GM18499 (cell line): ENCODE results near the gene HSP90AB1.

Experiments
- ATAC-seq: cut with Tn5 transposase; IDR thresholded peaks from one replicate; pipeline ENCODE4 v1.9.1; 2021; ENCODE audit warnings: moderate number of reproducible peaks; ENCODE audit not compliant: insufficient read depth, unreplicated experiment

The HSP90AB1 gene

DNA sequence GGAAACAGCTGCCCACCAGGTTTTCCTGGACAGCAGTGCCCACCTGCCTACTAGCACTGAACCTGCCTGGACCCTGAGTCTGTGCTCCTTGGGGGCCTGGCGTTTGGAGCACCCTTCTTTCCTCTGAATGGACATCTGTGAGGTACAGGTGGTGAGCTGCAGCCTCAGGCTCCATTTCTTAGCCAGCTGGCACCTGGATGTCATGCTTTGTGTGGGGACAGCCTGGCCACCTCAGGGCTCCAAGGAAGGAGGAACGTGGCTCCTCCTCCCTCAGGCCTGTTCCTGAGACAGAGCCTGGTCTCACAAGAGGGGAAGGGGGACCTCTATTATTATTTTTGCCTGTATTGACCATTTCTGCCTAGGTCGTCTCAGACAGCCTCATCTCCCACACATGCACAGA, 31.4 kb downstream of the HSP90AB1 start:
- no peak for ATAC-seq

DNA sequence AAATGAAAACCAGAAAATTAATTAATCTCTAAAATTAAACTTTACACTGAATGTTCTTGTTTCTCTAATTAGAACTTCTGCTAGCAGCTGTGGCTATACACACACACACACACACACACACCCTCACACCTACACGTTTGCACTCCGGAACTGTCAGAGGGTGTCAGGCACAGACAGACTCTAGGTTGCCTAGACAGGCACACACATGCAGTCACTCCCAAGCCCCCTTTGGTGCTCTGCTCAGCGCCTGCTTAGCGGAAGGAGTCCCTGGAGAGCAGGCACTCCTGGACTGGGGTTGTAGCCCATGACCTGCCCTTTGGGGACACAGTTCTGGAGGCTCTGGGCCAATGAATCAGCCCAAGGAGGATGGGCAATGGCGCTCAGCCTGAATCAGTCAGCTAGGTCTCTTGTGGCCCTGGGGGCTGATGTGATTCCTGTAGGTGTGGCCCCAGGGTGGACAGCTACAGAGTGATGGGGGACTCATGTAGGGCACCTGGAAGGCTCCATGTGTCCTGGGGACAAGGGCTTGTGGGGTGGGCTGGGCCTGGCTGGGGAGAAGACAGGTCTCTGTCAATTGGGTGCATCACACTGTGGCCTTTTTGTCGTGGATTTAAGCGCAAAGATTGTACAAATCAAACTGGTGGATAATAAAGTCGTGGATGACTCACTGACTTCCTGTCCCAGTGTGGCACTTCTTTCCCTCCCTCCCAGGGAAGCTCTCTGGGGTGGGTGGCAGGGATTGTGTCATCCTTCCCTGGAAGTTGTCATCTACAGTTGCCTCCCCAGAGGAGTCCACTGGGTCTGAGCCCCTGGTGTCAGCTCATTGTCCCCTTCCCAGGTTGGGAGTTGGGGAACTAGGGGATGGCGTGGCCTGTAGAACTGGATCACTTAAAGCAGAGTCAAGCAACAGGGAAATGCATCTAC, 32.1 kb downstream of the HSP90AB1 start:
- no peak for ATAC-seq

DNA sequence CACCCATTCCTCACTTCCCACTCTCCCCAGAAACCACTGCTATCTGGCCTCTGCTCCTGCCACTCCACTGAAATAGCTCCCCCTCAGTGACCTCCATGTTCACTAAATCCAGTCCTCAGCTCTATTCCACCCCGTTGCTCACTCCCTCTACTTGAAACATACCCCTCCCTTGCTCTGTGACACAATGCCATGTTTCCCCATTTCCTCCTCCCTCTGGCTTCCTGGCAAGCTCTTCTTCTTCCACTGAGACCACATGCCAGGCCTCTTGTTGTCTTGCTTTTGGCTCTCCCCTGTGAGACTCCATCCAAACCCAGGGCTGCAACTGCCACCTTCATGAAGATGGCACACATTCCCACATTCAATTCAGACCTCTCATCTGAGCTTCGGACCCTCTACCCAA, 37.2 kb downstream of the HSP90AB1 start:
- ATAC-seq: no peak

DNA sequence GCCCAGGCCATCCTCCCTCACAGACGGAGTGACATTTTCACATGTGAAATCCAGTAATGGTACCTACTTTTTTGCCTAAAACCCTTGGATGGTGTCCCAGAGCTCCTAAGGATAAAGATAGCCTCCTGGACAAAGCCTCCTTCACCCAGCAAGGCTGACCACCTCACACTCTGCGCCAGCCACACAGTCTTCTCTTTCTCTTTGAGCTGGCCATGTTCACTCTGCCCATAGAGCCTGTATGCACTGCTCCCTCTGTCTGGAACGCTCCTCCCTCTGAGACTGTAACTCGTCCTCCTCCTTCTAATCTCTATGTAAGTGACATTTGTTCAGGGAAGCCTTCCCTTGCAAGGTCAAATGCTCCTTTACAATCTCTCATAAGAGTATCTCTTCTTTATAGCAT, 38.0 kb downstream of the HSP90AB1 start:
- no peak for ATAC-seq

- no peak for ATAC-seq
These were observed 38.8 kb downstream of the HSP90AB1 start for GRCh38 chr6:44285552-44286284.

DNA sequence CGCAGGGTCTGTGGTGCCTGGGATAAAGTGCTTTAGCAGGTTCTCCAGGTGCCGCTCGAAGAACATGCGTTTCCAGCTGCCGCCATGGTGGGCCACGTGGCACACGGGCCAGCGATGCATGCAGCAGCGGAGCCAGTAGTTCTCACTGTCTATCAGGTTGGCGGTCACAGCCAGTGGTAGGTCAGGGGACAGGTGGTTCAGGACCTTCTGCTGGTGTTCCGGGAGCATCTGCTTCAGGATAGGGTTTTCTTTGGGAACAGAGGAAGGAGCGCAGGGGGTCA, 39.3 kb downstream of the HSP90AB1 start:
- no peak for ATAC-seq

GRCh38 chr6:44286747-44287146, 39.8 kb downstream of the HSP90AB1 start:
- ATAC-seq: no peak

GRCh38 chr6:44289726-44290260, 42.9 kb downstream of the HSP90AB1 start:
- ATAC-seq: no peak

GRCh38 chr6:44291841-44292240, 44.9 kb downstream of the HSP90AB1 start:
- ATAC-seq: no peak

- ATAC-seq: no peak
These were observed 45.9 kb downstream of the HSP90AB1 start for GRCh38 chr6:44292661-44293365.

GRCh38 chr6:44294832-44295791, 48.2 kb downstream of the HSP90AB1 start:
- ATAC-seq: no peak

DNA sequence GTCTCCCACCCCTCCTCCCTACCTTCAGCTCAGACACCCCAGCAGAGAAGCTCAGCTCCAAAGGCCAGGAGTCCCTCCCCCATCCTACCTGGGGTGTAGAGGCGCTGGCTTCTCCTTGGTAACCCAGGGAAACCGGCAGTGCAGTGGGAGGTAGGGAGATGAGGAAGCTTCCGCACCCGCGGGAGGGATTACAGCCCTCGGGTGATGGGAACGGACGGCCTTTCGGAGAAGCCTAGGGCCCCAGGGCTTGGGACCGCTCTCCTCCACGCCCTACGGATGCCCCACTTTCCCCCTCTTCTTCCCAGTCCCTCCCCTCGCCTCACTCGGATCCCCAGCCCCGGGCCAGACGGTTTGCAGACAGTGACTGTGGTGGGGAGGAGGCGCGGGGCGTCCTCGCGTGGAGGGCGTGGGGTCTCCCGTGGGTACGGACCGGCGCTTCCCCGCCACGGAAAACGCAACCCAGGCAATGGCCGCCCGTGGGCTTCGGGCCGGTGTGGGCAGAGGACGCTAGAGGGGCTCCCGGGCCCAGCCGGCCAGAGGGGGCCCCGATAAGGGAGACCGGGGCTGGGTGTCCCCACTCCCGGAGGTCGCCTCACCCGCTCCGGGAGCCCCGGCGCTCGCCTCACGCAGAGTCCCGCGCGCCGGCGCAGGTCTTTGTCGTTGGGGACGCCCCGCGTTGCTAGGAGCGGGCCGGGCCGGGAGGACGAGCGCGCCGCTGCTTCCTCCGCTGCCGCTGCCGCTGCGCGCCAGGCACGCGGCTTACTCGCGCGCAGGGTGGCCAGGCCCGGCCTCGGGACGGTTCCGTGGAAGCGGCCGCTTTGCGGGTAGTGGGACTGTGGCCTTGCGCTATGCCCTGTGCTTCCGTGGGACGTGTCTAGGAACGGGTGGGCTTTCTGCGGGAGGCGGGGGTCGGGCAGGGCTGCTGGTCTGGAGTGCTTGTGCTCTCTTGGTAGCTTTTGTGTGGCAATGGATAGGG, 50.5 kb downstream of the HSP90AB1 start:
- ATAC-seq: no peak

- no peak for ATAC-seq
These were observed 51.3 kb downstream of the HSP90AB1 start for GRCh38 chr6:44298055-44298803.

- no peak for ATAC-seq
These were observed 52.0 kb downstream of the HSP90AB1 start for GRCh38 chr6:44298864-44299263.

DNA sequence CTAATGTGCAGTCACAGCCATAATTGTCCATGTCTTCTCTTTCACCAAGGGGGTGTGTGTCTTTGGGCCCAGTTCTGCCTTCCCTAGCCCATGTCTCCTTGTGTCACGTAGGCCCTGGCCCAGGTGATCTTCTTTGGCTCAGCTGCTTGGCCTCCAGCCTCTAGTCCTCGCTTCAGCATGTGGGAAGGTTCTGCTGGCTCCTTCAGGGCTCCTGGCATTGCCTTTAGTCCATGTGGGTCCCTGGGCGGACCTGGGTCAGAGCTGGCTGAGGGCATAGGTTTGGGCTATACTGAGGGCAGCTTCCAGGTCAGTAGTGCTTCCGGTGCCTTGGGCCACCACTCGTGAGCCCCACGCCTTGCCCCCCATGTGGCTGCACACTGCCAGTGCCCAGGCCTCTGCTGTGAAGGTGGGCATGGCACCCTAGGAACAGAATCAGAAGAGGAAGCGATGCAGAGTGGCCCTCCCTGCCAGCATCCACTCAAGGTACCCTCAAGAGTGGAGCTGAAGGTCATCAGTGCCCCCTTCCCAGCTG, 53.5 kb downstream of the HSP90AB1 start:
- ATAC-seq: no peak

DNA sequence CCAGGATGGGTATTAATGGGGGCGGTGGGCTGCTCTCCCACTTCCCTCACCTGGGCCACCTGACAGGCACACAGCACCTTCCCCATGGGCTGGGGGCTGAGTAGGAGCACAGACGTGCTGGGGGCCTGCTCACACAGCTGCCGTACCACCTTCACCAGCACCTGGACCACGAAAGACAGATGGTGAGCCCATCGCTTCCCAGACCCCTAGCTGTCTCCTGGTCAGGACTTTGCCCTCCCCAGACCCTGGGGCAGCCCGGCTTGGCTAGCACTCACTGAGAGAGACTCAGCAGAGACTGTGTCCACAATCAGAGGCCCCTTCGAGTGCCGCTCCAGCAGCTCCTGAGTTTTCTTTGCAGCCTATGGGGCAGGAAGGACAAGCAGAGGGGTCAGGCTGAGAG, 54.2 kb downstream of the HSP90AB1 start:
- ATAC-seq: no peak

GRCh38 chr6:44301782-44302564, 55.1 kb downstream of the HSP90AB1 start:
- ATAC-seq: no peak
